HG03060 (cell line): ENCODE measurements around the gene KRT17.
"Not testable (repeated sequence)": the region's sequence is repeated elsewhere in the genome, so short reads cannot be mapped to it uniquely, and the experiment has no call there.

Experiments
- ATAC-seq: cut with Tn5 transposase; IDR thresholded peaks from one replicate; pipeline ENCODE4 v1.9.1; 2021; ENCODE audit warnings: low read depth, moderate number of reproducible peaks; ENCODE audit not compliant: unreplicated experiment

KRT17 gene

GRCh38 chr17:41636652-41637051, 12.3 kb upstream of the KRT17 start:
- ATAC-seq, result no peak

GRCh38 chr17:41635121-41636097, 11.0 kb upstream of the KRT17 start:
- no peak for ATAC-seq

DNA sequence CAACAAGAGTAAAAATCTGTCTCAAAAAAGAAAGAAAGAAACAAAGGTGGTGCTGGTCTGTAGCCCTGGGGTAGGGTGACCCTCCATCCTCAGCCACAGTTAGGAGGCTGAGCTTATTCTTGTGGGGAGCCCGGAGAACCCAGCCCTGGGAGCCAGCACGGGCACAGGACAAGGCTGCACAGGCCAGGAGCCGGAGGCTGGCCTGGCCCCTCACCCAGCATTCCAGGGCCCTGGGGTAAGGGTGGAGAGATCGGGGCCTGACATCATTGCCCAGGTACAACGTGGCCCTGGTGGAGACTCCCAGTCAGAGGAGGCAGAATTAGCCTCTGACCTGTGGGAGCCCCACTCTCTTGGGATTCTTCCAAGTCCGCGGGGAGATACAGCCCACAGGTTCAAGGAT, 10.3 kb upstream of the KRT17 start:
- no peak for ATAC-seq

GRCh38 chr17:41633556-41634199, 9.3 kb upstream of the KRT17 start:
- ATAC-seq, result no peak

- ATAC-seq, result no peak
Observed at GRCh38 chr17:41632482-41633105, 8.2 kb upstream of the KRT17 start.

DNA sequence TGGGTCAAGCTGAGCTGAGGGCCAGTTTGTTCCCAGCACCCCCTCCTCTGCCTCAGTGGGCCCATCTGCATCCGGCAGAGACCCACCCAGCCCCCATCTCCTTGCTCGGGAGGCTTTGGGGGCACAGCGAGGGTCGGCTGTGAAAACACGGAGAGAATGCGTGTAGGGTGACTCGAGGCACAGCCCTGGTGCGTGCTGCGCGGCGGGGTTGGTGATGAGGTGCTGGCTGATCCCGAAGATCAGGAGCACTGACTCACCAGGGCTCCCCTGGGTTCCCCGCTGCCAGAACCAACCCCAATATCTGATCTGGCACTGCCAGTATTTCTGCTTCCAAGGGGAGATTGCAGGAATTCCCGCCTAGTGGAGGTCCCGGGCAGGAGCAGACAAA, 7.5 kb upstream of the KRT17 start:
- no peak for ATAC-seq

DNA sequence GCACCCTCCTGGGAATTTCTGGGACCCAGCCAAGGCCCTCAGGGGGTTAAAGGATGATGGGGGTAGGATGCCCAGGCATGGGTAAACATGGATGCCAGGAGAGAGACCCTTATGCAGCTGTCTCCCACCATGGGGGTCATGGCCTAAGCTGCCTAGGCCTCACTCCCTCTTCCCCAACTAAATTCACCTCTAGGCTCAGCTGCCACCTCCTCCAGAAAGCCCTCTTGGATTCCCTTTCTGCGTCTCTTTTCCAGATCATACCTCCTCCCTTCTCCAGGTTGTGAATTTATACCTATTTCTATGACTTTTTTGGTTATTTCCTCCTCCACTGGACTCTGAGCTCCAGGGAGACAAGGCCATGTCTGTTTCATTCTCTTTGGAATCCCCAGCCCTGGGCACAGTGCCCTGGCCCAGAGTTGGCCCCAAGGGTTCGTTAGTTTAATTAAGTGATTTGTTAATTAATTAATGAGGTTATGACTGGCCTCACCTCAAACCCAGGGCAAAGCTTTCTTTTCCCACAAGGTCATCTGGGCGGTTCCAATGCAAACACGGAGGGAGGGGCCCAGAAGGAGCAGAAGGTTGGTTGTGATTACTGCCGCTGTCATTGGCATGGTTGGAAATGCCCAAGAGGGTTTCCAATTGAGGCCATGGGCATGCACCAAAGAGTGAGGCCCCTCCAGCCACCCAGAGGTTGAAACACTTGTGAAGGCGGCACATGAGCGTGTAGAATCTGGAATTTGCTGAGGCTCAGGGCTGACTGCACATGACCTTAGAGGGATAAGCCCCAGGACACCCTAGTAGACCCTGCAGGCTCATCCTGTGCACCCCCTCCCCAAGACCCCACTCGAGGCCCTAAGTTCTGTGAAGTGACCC, 6.9 kb upstream of the KRT17 start:
- ATAC-seq, result no peak

DNA sequence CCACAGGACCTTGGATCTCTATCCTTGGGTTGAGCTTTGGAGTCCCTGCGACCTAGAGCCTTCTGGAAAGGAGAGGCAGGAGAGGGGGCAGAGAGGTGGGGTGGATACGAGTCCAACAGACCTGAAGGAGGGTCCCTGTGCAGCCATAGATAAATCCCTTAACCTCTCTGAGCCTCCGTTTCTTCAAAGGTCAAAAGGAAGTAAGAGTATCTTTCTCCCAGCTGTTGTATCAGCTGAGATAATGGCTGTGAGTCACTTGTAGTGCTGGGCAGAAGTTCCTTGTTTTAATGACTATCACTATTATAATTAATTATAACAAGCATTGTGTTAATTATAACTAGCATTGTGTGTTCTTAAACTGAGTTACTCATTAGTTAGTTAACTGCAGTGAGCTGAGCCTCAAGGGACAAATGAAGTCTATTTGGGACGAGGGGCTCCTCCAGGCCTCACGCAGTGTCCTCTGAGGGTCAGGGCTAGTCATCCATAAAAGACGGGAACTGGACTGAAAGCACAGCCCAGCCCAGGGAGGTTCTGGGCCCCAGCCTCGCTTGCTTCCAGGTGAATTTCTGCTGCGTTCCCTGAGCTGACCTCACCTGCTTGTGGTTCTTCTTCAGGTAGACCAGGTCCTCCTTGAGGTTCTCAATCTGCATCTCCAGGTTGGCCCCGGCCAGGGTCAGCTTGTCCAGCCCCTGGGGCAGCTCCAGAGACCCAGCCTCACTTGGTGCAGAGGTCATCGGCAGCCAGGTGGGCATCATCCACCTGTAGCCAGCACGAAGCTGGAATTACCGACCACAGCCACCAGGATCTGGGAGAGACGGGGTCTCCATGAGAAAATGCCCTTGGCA, 5.7 kb upstream of the KRT17 start:
- ATAC-seq, result no peak

GRCh38 chr17:41629316-41629715, 4.9 kb upstream of the KRT17 start:
- no peak for ATAC-seq

- not testable (repeated sequence) for ATAC-seq
Observed at GRCh38 chr17:41628621-41629255, 4.4 kb upstream of the KRT17 start.

DNA sequence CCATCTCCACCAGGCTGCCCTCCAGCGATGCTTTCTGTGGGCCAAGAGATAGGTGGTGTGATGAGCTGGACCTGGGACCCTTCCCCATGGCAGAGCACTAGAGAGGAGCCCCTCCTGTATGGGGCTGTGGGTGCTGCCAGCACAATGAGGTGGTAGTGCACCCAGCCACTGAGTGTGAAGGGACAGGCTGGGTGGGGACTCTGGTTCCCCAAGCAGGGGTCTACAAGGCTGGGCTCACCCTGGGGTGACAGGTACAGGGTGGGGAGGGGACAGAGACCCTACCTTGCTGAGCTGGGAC, 3.6 kb upstream of the KRT17 start:
- not testable (repeated sequence) for ATAC-seq

DNA sequence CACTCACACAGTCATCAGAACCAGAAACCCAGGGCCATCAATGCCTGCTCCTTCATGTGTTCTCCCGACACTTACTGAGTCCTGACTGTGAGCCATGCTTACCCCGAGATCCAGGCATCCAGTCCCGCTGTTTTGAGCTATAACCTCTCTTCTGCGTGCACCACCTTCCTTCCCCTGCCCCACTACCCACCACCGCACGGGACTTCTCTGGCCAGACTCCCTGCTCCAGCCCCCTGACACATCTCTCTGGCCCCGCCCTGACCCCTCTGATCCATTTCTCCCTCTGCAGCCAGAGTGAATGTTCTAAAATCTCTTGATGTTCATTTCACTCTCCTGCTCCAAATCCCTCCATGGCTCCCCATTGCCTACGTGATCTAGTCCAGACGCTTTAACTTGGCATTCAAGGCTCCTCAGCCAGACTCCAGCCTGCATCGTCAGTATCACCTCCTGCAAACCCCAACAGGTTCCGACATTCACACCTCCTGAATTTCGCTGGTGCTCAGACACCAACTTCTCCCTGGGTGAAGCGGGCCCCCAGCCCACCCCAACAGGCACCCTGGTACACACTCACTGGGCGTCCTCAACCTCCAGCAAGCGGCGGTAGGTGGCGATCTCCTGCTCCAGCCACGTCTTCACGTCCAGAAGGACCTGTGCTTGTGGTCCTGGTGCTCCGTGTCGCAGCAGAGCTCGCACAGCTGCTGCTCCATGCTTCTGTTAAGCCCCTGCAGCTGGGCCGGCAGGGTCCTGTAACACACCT, 3.1 kb upstream of the KRT17 start:
- ATAC-seq, result no peak

DNA sequence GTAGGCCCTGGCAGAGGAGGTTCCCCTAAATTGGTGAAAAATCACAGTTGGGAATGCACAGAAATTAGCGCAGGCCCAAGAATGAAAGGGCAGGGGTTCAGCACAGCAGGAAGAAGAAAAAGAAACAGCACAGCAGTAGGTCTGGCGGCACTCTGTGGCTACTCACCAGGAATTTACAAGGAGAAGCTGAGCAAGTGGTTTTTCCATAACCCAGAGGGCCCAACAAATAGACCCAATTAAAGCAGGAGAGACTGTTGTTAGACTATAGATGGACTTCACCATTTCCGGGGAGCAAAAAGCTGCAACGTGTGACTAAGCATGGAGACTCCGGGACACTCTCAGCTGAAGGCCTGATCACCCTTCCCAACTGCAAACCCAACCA, 2.5 kb upstream of the KRT17 start:
- ATAC-seq, result not testable (repeated sequence)

GRCh38 chr17:41626028-41626913, 1.9 kb upstream of the KRT17 start:
- not testable (repeated sequence) for ATAC-seq

DNA sequence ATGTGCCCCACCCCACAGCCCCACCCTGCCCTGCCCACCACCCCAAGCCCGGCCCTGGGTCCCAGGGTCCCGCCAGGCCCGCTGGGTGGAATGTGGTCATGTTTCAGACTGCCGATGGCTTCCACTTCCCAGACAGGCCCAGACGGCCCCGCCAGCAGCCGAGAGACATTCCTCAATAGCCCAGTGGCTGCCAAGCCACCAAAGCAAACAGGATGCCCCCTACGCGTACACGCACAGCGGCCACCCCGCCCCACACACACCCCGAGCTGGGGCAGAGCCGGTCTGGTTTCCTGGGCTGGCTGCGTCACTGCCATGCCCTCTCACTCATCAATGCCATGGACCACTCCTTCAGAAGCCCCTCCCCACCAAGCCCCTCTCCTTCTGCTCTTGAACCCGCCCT, 1.2 kb upstream of the KRT17 start:
- no peak for ATAC-seq

DNA sequence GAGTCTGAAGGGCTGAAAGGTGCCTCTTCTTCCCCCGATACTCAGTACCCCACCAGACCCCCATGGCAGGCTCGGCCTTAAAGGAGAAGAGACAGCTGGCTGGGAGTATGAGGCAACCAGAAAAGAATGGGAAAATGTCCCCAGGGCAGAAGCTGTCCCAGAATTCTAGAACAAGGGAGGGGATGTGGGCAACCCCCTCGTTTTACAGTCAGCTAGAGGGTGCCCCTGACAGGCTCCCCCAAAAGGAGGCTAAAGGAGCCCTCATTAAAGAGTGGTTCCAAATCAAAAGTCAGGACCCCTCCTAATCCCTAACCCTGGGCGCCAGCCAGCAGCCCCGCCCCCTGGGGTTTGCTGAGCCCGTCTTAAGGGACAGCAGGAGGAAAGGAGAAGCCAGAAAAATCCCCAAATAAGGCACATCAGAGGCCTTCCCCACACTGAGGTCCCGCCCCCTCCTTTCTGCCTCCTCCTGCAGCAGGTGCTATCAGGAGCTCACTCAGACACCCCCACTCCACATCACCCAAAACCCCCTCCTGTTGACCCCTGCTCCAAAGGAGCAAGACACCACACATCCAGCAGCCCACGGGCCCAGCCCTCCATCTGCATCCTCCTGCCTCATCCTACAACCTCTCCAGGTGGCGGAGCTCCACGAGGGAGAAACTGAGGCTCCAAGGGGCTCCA, 1.1 kb downstream of the KRT17 start:
- not testable (repeated sequence) for ATAC-seq
